Neural cell (in vitro differentiated cells): Measurements from ENCODE around the gene ACSM3. TPM values are rescaled to one million over a fixed set of nuclear protein-coding genes. Genes with fewer than 3 reads are reported as not detected.

Source experiments
- H2AFZ ChIP-seq: fragments of 200-600, 300-800 bp; sonication (generic), shearing (Covaris generic); 2 replicates; pipeline ENCODE4 v1.6.0; 2014; ENCODE audit warnings: low read depth, mild to moderate bottlenecking, antibody characterized with exemption, low read length, moderate library complexity
- H3F3A ChIP-seq: fragments of 200-600 bp; shearing (Covaris generic); 2 replicates; pipeline ENCODE4 v1.6.1; 2016; ENCODE audit warnings: mild to moderate bottlenecking, moderate library complexity, mixed read lengths, antibody characterized with exemption, low read length; ENCODE audit not compliant: insufficient read depth, poor library complexity, severe bottlenecking
- H3K27ac ChIP-seq: fragments of 200-600, 300-800 bp; sonication (generic), shearing (Covaris generic); 2 replicates; pipeline ENCODE4 v1.5.1; 2014; ENCODE audit warnings: mild to moderate bottlenecking, low read length, moderate library complexity
- H3K27me3 ChIP-seq: fragments of 300-800, 200-600 bp; sonication (generic), shearing (Covaris generic); 2 replicates; pipeline ENCODE4 v1.6.0; 2014; ENCODE audit warnings: mild to moderate bottlenecking, low read depth, low read length, moderate library complexity; ENCODE audit not compliant: insufficient read depth
- H3K36me3 ChIP-seq: fragments of 300-800, 200-600 bp; sonication (generic), shearing (Covaris generic); 2 replicates; pipeline ENCODE4 v1.5.1; 2014; ENCODE audit warnings: mild to moderate bottlenecking, antibody characterized with exemption, low read length, moderate library complexity; ENCODE audit not compliant: insufficient read depth
- H3K4me2 ChIP-seq: fragments of 300-800, 200-600 bp; sonication (generic), shearing (Covaris generic); 2 replicates; pipeline ENCODE4 v1.6.0; 2014; ENCODE audit warnings: mild to moderate bottlenecking, low read length
- H3K4me3 ChIP-seq: fragments of 300-800, 200-600 bp; sonication (generic), shearing (Covaris generic); 2 replicates; pipeline ENCODE4 v1.5.1; 2014; ENCODE audit warnings: mild to moderate bottlenecking, low read length, moderate library complexity
- H3K79me2 ChIP-seq: fragments of 200-600 bp; shearing (Covaris generic); replicated peaks from 2 replicates; pipeline ENCODE4 v1.6.0; 2014; ENCODE audit warnings: mild to moderate bottlenecking, low read length, moderate library complexity; ENCODE audit not compliant: insufficient read depth
- H3K9ac ChIP-seq: fragments of 300-800, 200-600 bp; sonication (generic), shearing (Covaris generic); 2 replicates; pipeline ENCODE4 v1.6.1; 2016; ENCODE audit warnings: mild to moderate bottlenecking, low read length, mixed read lengths
- H3K9me2 ChIP-seq: fragments of 200-600 bp; shearing (Covaris generic); 2 replicates; pipeline ENCODE4 v1.6.1; 2016; ENCODE audit warnings: mild to moderate bottlenecking, low read length, mixed read lengths; ENCODE audit not compliant: insufficient read depth
- H3K9me3 ChIP-seq: fragments of 200-600, 300-800 bp; sonication (generic), shearing (Covaris generic); 2 replicates; pipeline ENCODE4 v1.6.1; 2016; ENCODE audit warnings: mild to moderate bottlenecking, mixed run types, low read length, moderate library complexity, mixed read lengths
- H4K20me1 ChIP-seq: fragments of 200-600 bp; shearing (Covaris generic); 2 replicates; pipeline ENCODE4 v1.6.1; 2016; ENCODE audit warnings: mild to moderate bottlenecking, mixed run types; ENCODE audit not compliant: insufficient read depth
- EP300 ChIP-seq: fragments of 450-650 bp; conservative IDR thresholded peaks from 2 replicates; pipeline ENCODE4 v1.6.1; 2014; ENCODE audit warnings: antibody characterized with exemption, mild to moderate bottlenecking, moderate library complexity; ENCODE audit not compliant: poor library complexity, severe bottlenecking
- EZH2 ChIP-seq: fragments of 200-600, 300-800 bp; shearing (Covaris generic), sonication (generic); IDR thresholded peaks from 2 replicates; pipeline ENCODE4 v1.6.1; 2014; ENCODE audit warnings: antibody characterized with exemption, low read length, borderline replicate concordance, mild to moderate bottlenecking; ENCODE audit not compliant: insufficient read depth, poor library complexity, severe bottlenecking
- MXI1 ChIP-seq: fragments of 450-650 bp; conservative IDR thresholded peaks from 2 replicates; pipeline ENCODE4 v1.6.1; 2014; ENCODE audit warnings: antibody characterized with exemption, mild to moderate bottlenecking; ENCODE audit not compliant: poor library complexity, severe bottlenecking
- POLR2AphosphoS5 ChIP-seq: IDR thresholded peaks from 2 replicates; pipeline ENCODE4 v1.6.1; 2012
- RAD21 ChIP-seq: fragments of 450-650 bp; conservative IDR thresholded peaks from 2 replicates; pipeline ENCODE4 v1.6.1; 2014; ENCODE audit warnings: antibody characterized with exemption, mild to moderate bottlenecking, moderate library complexity
- REST ChIP-seq: IDR thresholded peaks from 2 replicates; pipeline ENCODE4 v1.6.1; 2012; ENCODE audit warnings: borderline replicate concordance
- SMC3 ChIP-seq: fragments of 450-650 bp; conservative IDR thresholded peaks from 2 replicates; pipeline ENCODE4 v1.6.1; 2014; ENCODE audit warnings: antibody characterized with exemption, mild to moderate bottlenecking, moderate library complexity; ENCODE audit not compliant: poor library complexity
- TAF1 ChIP-seq: IDR thresholded peaks from 2 replicates; pipeline ENCODE4 v1.6.1; 2012; ENCODE audit warnings: low read depth
- polyA plus RNA-seq: library from polyadenylated mRNA; depleted of rRNA; stranded (reverse); fragments of >200 nt; gene quantifications from 2 replicates; pipeline ENCODE4 v1.2.3, GENCODE V29; 2014
- TF ChIP-seq, protein P1 (sequence below): fragments of 450-650 bp; IDR thresholded peaks from 2 replicates; pipeline ENCODE4 v1.5.1; 2014; ENCODE audit warnings: antibody characterized with exemption, mild to moderate bottlenecking, moderate library complexity; ENCODE audit not compliant: poor library complexity, severe bottlenecking

ACSM3 gene
- polyA plus RNA-seq, 1 donor from 2014 or later: 0.57 TPM

DNA sequence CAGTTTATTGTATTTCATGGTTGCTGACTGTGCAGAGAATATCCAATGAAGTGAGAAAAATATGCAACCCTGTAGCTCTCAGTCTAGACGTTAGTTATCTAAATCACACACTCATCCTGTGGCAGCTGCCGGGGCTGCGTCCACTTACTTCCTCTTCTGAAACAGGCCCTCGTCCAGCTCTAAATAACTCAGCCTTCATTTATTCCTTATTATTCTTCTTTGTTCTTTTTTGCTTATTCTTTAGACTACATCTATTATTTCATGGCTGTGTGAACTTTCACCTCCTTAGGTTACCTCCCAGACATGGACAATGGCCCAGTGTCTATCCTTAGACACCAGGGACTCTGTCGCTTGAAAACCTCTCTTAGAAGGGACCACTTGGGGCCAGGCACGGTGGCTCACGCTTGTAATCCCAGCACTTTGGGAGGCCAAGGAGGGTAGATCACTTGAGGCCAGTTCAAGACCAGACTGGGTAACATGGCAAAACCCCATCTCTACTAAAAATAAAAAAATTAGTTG is 18.8 kb upstream of the ACSM3 start:
- TF ChIP-seq SMC3 (no peak), EP300 (no peak), EZH2 (no peak), POLR2AphosphoS5 (no peak), REST (no peak), MXI1 (no peak), RAD21 (no peak), TAF1 (no peak)
- TF ChIP-seq, protein P1, sequence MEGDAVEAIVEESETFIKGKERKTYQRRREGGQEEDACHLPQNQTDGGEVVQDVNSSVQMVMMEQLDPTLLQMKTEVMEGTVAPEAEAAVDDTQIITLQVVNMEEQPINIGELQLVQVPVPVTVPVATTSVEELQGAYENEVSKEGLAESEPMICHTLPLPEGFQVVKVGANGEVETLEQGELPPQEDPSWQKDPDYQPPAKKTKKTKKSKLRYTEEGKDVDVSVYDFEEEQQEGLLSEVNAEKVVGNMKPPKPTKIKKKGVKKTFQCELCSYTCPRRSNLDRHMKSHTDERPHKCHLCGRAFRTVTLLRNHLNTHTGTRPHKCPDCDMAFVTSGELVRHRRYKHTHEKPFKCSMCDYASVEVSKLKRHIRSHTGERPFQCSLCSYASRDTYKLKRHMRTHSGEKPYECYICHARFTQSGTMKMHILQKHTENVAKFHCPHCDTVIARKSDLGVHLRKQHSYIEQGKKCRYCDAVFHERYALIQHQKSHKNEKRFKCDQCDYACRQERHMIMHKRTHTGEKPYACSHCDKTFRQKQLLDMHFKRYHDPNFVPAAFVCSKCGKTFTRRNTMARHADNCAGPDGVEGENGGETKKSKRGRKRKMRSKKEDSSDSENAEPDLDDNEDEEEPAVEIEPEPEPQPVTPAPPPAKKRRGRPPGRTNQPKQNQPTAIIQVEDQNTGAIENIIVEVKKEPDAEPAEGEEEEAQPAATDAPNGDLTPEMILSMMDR: no peak
- Histone ChIP-seq H3K27ac (no peak overlapping the region), H3K4me3 (no peak overlapping the region), H2AFZ (no peak overlapping the region), H3K9me2 (no peaks in the 10 kb centered on the region), H3K9ac (no peak overlapping the region), H3K4me2 (no peak overlapping the region), H3K79me2 (peaks cover 12% of the 10 kb centered on the region), H3K27me3 (no peaks in the 10 kb centered on the region), H3F3A (no peaks in the 10 kb centered on the region), H4K20me1 (peaks cover 4% of the 10 kb centered on the region), H3K9me3 (no peaks in the 10 kb centered on the region), H3K36me3 (no peaks in the 10 kb centered on the region)

DNA sequence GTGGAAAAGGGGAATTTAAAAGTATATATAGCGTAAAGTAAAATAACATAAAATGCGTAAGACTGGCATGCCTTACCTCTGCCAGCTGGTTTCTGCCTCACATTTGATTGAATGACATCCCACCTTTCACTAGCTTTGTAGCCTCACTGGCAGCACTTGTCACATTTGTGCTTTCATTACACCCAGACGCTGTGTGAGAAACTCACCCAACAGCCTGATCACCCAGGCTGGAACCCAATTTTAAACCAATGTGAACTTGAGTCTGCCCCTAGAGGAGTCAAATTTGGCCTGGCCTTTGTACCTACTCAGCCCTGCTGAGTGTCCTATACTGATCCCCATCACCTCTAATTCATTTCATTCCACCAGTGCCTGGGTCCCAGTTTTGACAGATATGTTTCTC is 17.4 kb upstream of the ACSM3 start:
- Histone ChIP-seq H3K9me3 (no peaks in the 10 kb centered on the region), H3K4me2 (no peak overlapping the region), H3K4me3 (no peak overlapping the region), H3K27ac (no peak overlapping the region), H3K9me2 (no peaks in the 10 kb centered on the region), H4K20me1 (no peaks in the 10 kb centered on the region), H3K27me3 (no peaks in the 10 kb centered on the region), H3F3A (no peaks in the 10 kb centered on the region), H2AFZ (no peak overlapping the region), H3K9ac (no peak overlapping the region), H3K79me2 (no peaks in the 10 kb centered on the region), H3K36me3 (no peaks in the 10 kb centered on the region)
- TF ChIP-seq, protein P1: no peak
- TF ChIP-seq POLR2AphosphoS5 (no peak), EP300 (no peak), MXI1 (no peak), SMC3 (no peak), EZH2 (no peak), RAD21 (no peak)
